ENCODE data around the gene TSR3. TPM values are rescaled to one million over a fixed set of nuclear protein-coding genes. Genes with fewer than 3 reads are reported as not detected.

The TSR3 gene
- total RNA-seq, 1 donor from 2014 or later, result 56.9 TPM

DNA sequence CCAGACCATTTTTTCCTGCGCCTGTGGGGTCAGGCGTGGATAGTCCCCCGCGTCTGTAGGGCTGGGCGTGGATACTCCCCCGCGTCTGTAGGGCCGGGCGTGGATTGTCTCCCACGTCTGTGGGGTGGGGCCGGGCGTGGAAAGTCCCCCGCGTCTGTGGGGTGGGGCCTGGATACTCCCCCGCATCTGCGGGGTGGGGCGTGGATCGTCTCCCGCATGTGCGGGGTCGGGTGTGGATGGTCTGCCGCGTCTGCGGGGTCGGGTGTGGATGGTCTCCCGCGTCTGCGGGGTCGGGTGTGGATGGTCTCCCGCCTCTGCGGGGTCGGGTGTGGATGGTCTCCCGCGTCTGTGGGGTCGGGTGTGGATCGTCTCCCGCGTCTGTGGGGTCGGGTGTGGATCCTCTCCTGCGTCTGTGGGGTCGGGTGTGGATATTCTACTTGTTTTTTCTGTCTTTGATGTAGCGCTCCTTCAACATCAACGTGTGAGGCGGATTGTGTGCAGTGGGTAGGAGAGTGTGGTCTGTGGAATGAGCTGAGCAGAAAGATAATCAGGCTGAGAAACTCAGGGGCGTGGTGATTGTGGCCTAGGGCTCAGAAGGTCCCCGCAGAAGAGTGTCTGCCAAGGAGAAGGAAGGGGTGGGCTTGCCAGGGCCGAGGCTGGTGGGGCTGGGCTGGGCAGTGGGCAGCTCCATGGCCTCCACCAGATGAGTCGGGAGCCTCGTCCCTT is 3.3 kb upstream of the TSR3 start:
- DNase-seq (ENCODE audit: low read depth), result no peak

DNA sequence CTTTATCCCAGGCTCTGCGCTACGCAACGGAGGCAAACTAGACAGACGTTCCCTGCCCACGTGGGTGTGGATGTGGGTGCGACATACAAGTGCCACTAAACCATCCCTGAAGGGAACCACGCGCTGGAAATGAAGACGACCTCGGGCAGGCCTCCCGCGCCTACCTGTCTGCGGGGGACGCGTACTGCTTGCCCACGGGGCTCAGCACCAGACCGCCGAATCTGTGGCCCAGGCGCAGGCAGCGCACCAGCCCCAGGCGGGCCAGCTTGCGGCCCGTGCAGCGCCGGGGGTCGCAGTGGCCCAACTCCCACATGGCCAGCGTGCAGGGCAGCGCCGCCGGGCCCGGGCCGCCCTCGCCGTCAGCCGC is 480 bp downstream of the TSR3 start:
- no peak for DNase-seq (ENCODE audit: low read depth)

DNA sequence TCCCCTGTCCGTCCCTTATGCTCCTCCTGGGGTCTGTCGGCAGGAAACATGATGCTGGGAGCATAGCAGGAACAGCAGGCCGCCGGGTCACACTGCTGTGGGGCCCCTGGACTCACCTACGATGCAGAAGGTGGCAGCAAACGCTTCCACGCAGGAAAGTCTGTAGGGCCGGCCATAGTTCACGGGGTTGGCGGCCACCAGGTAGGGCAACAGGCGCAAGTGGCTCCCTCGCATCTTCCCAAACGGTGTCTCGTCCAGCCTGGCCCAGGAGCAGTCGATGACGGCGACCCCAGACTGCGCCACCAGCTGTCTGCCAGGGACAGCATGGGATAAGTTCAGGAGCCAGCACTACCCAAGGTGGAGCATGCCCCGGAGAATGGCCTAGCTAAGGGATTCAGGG is 987 bp downstream of the TSR3 start:
- no peak for DNase-seq (ENCODE audit: low read depth)

DNA sequence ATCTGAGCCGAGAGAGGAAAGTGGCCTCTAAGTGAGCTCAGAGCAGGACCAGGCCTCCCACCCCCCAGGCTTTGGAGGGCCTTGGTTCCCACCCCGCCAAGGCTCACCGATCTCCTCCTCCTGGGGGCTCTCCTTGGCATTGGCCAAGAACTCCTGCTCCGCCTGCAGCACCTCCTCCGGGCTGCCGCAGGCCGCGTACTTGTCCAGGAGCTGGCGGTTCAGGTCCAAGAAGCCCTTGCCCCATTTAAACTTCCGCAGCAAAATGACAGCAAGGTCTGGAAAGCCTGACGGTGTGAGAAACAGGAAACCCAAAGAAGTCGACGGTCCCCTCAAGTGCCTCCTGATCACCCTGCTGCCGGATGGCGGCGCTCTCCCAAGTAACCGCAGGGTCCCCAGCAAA is 1.7 kb downstream of the TSR3 start:
- no peak for DNase-seq (ENCODE audit: low read depth)

DNA sequence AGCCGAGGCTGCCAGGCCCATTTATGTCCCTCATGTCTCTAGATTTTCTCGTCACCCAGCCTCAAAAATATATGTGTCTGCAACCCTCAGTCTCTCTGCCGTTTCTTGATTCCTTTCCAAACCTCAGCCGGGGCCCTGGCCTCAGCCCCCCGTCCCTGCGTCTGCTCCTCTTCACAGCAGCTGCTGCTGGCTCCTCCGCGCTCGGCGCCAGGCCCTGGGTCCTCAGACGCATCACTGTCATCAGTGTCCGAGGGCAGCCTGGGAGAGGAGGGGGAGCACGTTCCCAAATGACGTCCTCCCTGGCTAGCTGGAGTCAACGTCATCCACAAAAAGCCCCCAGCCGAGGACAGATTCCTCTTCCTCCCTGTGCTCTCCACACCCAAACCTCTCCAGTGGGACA is 2.3 kb downstream of the TSR3 start:
- no peak for DNase-seq (ENCODE audit: low read depth)

DNA sequence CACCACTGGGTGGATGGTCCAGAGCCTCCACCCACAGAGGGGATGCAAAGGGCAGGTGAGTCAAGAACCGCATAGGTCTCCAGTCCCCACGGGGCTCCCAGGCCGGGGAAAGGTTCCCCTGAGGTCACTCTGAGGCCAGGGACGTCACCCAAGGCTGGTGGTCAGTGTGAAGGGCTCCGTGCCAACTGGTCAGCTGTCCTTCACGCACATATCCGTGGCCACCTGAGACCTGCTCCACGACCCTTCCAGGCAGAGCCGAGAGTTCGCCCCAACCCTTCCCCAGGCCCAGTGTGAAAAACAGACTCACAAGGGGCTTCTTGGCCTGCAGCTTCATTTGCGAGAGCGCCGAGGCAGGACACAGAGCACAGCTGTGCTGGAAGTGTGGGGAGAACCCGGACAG is 2.8 kb downstream of the TSR3 start:
- no peak for DNase-seq (ENCODE audit: low read depth)

DNA sequence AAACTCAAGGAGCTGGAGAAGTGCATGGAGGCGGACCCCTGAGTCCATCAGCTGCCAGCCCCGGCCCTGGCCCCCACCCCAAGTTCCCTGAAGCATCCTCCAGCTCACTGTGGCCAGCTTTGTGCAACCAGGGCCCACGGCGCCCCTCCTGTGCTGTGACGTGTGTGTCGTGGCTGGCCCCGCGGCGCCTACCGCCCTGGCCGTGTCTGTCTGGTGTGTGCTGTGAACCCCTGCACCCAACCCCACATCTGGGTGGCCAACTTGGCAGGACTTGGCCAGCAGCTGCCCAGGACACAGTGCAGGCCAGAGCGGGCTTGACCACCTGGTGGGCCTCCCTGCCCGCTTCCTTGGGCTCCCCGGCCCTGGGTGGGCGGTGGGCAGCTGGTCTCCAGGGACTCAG is 3.2 kb downstream of the TSR3 start:
- no peak for DNase-seq (ENCODE audit: low read depth)

DNA sequence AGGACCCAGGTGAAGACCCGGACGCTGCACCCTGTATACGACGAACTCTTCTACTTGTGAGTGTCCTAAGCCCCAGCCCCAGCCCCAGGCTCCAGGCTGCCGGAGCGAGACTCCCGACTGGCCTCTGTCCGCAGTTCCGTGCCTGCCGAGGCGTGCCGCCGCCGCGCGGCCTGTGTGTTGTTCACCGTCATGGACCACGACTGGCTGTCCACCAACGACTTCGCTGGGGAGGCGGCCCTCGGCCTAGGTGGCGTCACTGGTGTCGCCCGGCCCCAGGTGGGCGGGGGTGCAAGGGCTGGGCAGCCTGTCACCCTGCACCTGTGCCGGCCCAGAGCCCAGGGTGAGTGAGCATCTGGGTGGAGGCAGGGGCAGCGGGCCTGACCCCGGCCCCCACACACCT is 3.7 kb downstream of the TSR3 start:
- no peak for DNase-seq (ENCODE audit: low read depth)

DNA sequence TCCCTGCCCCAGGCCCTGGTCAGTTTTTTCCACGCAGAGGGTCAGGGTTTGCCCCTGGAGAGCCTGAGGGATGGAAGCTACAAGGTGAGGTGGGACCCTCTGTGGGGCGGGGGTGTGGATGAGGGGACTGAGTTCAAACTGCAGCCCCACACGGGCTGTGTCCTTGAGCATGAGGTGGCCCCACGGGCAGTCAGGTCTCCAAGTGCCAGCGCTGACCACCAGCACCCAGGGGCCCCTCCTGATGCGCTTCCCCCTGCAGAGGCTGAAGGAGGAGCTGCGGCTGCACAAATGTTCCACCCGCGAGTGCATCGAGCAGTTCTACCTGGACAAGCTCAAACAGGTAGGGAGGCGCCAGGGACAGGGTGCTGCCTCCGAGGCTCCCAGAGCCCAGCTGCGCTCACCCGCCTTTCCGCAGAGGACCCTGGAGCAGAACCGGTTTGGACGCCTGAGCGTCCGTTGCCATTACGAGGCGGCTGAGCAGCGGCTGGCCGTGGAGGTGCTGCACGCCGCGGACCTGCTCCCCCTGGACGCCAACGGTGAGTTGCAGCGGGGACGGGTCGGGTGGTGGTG is 4.3 kb downstream of the TSR3 start:
- DNase-seq (ENCODE audit: low read depth), result no peak

DNA sequence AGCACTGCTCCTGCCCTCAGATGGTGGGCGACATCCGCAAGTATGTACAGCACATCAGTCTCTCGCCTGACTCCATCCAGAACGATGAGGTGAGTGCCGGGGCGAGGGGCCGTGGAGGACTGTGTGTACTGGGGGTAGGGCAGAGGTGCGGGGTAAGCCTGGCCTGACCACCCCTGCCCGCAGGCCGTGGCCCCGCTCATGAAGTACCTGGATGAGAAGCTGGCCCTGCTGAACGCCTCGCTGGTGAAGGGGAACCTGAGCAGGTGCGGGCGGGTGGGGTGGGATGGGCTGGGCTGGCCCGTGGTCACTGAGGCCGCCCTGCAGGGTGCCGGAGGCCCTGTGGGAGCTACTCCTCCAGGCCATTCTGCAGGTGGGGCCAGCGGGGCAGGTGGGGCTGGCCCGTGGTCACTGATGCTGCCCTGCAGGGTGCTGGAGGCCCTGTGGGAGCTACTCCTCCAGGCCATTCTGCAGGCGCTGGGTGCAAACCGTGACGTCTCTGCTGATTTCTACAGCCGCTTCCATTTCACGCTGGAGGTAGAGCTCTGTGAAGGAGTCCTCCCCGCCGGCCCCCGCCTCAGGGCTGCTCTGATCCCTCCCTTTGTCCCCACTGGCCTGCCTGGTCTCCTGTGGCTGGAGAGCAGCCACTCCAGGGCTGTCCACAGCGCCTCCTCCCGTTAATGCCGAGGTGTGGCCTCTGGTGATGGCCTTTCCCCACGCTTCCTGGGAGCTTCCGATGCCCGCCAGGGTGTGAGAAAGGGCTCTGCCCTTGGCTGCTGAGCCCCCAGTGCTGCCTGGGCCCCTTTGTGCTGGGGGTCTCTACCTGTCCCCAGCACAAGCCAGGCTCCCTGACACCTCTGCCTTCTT is 5.0 kb downstream of the TSR3 start:
- no peak for DNase-seq (ENCODE audit: low read depth)

DNA sequence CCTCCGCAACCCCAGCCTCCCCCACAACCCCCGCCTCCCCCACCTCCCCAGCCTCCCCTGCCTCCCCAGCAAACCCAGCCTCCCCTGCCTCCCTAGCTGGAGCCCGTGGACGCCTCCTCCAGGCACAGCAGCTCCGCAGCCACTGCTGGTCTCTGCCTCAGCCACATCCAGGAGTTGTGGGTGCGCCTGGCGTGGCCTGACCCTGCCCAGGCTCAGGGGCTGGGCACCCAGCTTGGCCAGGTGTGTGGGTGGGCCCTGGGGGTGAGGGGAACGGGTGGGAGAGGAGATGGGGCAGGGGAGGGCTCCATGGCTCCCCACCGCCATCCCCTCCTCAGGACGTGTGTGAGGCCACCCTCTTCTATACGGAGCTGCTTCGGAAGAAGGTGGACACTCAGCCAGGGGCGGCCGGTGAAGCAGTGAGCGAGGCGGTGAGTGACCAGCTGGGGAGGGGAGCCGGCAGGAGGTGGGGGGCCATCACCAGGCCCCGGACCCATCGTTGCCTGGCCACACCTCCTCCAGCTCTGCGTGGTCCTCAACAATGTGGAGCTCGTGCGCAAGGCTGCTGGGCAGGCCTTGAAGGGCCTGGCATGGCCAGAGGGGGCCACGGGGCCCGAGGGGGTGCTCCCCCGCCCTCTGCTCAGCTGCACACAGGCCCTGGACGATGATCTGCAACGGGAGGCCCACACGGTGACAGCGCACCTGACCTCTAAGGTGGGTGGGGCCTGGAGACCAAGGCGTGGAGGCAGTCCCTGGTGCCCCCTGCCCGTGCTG is 5.8 kb downstream of the TSR3 start:
- DNase-seq (ENCODE audit: low read depth), result no peak

DNA sequence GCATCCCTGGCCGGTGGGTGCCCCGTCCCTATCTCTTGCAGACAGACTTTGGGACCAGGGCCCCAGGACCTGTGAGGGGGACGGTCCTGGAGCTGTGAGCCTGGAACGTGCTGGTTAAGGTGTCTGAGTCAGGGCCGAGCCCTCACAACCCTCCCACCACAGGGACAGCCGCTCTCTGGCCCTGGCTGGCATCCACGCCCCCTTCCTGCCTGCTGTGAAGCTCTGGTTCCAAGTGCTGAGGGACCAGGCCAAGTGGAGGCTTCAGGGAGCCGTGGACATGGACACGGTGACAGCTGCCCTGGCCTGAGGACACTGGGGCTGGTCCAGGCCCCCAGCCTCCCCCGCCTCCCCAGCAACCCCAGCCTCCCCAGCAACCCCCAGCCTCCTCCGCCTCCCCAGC is 6.6 kb downstream of the TSR3 start:
- DNase-seq (ENCODE audit: low read depth), result no peak

DNA sequence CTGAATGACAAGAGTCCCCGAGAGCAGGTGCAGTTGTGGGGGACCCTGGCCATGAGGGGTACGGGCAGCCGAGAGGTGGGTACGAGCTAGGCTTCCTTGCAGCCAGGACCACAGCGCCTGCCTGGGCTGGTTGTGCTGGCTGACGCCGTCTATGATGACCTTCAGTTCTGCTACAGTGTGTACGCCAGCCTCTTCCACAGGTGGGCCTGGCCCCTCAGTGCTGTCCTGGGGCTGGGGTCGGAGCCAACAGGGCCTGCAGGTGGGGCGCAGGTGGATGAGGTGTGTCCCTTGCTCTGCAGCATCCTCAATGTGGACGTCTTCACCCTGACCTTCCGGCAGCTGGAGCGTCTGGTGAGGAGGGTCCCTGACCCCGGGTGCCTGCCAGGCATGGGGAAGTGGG is 7.2 kb downstream of the TSR3 start:
- DNase-seq (ENCODE audit: low read depth), result no peak

DNA sequence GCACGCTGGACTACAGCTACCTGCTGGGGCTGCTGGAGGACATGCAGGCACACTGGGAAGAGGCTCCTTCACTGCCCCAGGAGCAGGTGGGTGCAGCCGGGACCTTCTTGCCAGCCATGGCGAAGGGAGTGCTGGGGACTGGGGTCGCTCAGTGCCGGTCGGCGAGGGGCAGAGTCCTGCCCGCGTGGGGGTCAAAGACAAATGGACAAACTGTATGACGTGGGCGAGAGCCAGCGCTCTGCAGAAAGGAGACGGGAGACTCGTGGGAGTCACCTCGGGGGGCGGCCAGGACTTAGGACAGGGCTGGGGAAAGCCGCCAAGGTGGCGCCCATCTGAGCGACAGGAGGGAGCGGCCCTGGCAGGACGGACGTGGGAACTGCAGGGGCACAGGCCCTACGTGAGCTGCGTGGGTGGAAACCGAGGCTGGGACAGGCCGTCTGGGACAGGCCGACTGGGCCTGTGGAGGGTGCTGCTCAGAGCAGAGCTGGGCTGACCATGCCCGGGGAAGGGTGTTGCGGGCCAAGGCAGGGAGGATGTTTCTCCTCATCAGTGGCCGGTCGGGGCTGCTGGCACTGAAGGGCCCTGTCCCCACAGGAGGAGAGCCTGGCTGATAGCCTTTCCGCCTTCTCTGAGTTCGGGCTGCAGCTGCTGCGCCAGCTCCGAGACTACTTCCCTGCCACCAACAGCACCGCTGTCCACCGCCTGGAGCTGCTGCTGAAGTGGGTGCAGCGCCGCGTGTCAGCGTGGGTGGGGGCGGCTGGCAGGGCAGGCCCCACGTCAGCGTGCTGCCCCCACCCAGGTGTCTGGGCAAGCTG is 8.0 kb downstream of the TSR3 start:
- no peak for DNase-seq (ENCODE audit: low read depth)

DNA sequence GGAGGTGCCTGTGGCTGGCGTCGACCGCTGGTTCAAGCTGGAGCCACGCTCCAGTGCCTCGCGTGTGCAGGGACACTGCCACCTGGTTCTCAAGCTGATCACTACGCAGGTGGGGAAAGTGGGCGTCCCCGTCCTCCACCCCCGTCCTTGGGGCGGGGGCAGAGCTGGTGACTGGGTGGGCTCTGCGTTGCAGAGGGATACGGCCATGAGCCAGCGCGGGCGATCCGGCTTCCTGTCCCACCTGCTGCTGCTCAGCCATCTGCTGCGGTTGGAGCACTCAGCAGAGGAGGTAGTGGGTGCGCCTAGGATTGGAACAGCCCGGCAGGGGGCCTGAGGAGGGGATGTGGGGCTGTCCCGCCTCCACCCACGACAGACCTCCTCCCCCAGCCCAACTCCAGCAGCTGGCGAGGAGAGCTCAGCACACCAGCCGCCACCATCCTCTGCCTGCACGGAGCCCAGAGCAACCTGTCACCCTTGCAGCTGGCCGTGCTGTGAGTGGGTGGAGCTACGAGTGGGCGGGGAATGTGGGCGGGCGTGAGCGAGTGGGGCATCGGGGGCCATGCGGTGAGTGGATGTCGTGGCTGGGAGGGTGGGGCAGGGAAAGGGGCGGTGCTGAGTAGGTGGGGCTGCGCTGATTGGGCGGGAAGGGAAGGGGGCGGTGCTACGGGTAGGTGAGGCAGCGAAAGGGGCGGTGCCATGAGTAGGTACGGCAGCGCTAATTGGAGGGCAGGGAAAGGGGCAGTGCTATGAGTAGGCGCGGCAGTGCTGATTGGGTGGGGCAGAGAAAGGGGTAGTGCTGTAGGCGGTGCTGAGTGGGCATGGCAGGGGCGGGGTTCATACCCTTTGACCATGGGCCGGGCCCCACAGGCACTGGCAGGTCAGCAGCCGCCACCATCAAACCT is 8.9 kb downstream of the TSR3 start:
- DNase-seq (ENCODE audit: low read depth), result peak; percentile 93

DNA sequence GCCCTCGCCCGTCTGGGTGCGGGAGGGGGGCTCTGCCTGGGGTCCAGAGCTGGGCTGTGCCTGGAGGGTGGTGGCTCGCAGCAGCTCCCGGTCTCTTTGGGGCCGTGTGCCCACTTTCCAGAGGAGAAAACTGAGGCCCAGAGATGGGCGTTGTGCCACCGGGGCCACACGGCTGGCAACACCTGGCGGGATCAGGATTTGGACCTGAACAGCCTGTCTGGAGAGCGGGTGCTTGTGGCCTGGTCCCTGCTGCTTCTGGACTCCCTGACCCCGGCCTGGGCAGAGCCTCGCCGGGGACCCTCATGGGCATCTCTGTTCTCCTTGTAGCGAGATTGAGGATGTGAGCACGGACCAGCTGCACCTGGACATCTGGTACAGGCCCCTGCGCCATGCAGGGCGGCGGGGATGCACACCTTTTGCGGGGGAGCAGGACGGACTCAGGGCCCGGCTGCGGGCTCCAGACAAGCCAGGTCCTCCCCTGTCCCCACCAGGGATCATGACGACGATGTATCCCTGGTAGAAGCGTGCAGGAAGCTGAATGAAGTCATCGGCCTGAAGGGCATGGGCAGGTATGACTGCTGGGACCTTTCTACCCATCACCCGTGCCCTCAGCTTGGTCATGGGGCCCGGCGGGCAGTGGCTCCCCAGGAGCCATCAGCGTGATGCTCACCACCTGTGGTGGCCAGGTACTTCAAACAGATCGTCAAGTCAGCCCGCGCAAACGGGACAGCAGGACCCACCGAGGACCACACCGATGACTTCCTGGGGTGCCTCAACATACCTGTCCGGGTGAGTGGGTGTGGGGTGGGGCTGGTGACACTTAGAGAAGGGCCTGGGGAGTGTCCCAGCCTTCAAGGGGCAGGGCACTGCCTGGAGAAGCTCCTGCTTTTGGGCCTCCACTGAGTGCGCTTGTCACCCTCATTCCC is 9.9 kb downstream of the TSR3 start:
- no peak for DNase-seq (ENCODE audit: low read depth)

DNA sequence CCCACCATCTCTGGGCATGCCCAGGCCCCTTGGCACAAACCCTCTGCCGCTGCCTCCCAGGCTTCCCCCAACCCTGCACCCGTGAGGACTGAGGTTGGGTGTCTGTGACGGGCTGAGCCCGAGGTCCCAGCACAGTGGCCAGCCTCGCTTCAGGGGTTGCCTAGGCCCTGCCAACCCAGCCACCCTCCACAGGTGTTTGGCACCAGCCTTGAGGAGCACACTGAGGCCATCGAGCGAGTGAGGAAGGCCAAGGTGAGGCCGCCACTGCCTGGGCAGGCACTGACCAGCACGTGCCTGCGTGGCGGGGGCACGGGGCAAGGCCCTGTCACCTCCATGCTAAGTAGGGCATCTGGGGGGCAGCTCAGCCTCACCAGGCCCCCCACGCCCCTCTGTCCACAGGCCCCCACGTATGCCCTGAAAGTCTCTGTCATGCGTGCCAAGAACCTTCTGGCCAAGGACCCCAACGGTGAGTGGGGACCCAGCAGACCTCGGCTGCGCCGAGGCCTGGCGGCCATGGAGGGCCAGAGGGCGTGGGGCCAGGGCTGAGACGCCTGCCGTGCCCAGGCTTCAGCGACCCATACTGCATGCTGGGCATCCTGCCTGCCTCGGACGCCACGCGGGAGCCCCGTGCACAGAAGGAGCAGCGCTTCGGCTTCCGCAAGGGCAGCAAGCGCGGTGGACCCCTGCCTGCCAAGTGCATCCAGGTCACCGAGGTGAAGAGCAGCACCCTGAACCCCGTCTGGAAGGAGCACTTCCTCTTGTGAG is 10.8 kb downstream of the TSR3 start:
- DNase-seq (ENCODE audit: low read depth), result no peak

DNA sequence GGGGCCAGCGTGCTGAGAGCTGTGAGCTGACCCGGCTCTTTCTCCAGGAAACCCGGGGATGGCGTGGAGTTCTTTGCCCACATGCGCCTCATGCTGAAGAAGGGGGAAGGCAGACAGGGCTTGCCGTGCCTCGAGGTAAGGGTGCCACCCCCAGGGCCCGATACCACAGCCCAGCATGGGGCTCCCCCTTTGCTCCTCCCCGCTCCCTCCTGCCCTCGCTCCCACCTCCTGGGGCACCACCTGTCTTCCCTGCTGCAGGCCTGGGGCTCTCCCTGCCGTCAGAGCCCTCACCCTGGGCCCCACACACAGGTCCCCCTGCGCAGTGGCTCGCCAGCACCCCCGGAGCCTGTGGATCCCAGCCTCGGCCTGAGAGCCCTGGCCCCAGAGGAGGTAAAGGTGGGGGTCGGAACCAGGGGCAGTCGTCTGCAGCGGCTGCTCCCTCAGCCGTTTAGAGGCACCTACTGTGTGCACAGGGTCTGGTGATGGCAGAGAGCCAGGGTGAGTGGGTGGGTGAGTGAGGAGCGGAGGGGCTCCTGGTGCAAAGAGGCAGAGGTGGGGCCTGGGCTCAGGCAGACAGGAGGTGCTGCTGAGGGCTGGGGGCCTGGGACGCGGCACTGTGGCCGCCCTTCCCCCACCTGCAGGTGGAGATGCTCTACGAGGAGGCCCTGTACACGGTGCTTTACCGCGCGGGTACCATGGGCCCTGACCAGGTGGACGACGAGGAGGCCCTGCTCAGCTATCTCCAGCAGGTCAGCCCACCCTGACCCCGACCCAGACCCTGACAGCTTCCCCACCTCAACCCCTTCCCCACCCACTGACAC is 12.6 kb downstream of the TSR3 start:
- DNase-seq (ENCODE audit: low read depth), result no peak
